HepG2 (cell line): ENCODE measurements around the gene FAM76A.

Experiments
- MAFF ChIP-seq: IDR thresholded peaks from 2 replicates; pipeline ENCODE4 v1.6.1; 2011; ENCODE audit warnings: low read depth, low read length, improper control_type of control experiment
- RFX5 ChIP-seq: IDR thresholded peaks from 2 replicates; pipeline ENCODE4 v1.6.1; 2011; ENCODE audit warnings: low read depth, low read length, improper control_type of control experiment
- SALL2 ChIP-seq: sonication (generic); formaldehyde crosslinking; IDR thresholded peaks from 2 replicates; pipeline ENCODE4 v1.8.1; 2023; ENCODE audit warnings: mild to moderate bottlenecking, missing genetic modification reagents, inconsistent platforms
- SAP130 ChIP-seq: IDR thresholded peaks from 2 replicates; pipeline ENCODE4 v1.6.1; 2016; ENCODE audit warnings: low read depth
- SP1 ChIP-seq, 2 experiments: fragments of 450-650 bp in 1 of 2; sonication (generic) in 1 of 2; formaldehyde crosslinking in 1 of 2; IDR thresholded peaks; 2 replicates each; pipeline versions ENCODE4 v1.4.0 to v1.6.1; 2016 to 2020; ENCODE audit warnings: missing genetic modification reagents in 1 of 2
- ZNF234 ChIP-seq: sonication (generic); formaldehyde crosslinking; conservative IDR thresholded peaks from 2 replicates; pipeline ENCODE4 v1.5.1; 2020; ENCODE audit warnings: mild to moderate bottlenecking, missing genetic modification reagents
- ZNF274 ChIP-seq: sonication (generic); formaldehyde crosslinking; IDR thresholded peaks from 2 replicates; pipeline ENCODE4 v1.5.1; 2020; ENCODE audit warnings: mild to moderate bottlenecking, missing genetic modification reagents
- ZNF7 ChIP-seq: IDR thresholded peaks from 2 replicates; pipeline ENCODE4 v1.6.1; 2016; ENCODE audit warnings: missing biosample characterization, missing genetic modification reagents
- ZNF883 ChIP-seq: sonication (generic); formaldehyde crosslinking; IDR thresholded peaks from 2 replicates; pipeline ENCODE4 v1.5.1; 2020; ENCODE audit warnings: mild to moderate bottlenecking, missing genetic modification reagents; ENCODE audit errors: not compliant biosample characterization
- TF ChIP-seq, protein P1 (sequence below): sonication (generic); formaldehyde crosslinking; IDR thresholded peaks from 2 replicates; pipeline ENCODE4 v1.5.0; 2020; ENCODE audit warnings: mild to moderate bottlenecking, missing genetic modification reagents, moderate library complexity
- TF ChIP-seq, protein P2 (sequence below): IDR thresholded peaks from 2 replicates; pipeline ENCODE4 v1.6.1; 2016
- TF ChIP-seq, protein P3 (sequence below): sonication (generic); formaldehyde crosslinking; IDR thresholded peaks from 2 replicates; pipeline ENCODE4 v1.5.0; 2020; ENCODE audit warnings: missing genetic modification reagents, mild to moderate bottlenecking, borderline replicate concordance
- TF ChIP-seq, protein P4 (sequence below): sonication (generic); formaldehyde crosslinking; IDR thresholded peaks from 2 replicates; pipeline ENCODE4 v1.5.1; 2020; ENCODE audit warnings: mild to moderate bottlenecking, missing genetic modification reagents
- TF ChIP-seq, protein P5 (sequence below): sonication (generic); formaldehyde crosslinking; IDR thresholded peaks from 2 replicates; pipeline ENCODE4 v1.4.0; 2020; ENCODE audit warnings: missing genetic modification reagents, borderline replicate concordance

DNA sequence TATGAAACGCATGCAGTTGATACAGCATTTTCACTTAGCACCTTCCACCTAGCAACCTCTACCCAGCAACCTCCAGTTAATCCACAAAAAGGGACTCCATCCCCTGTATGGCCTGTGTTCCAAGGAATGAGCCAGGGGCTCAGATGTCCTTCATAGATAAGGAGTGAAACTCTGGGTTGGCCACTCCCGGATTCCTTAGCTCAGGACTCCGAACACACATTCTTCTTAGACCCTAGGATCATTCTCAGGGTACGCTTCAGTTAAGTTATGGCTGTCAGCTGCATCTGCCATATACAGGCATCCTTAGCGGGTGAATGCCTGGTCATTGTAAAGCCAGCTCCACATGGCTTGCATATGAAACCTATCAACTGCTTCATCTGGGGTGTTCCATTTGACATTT is 37.9 kb upstream of the FAM76A start:
- TF ChIP-seq ZNF274: no peak
- TF ChIP-seq MAFF: no peak
- TF ChIP-seq ZNF883 (CRISPR knock-in tag): no peak
- no peak for TF ChIP-seq RFX5
- TF ChIP-seq ZNF234: no peak
- TF ChIP-seq SAP130 (CRISPR knock-in tag): no peak
- TF ChIP-seq, protein P1, sequence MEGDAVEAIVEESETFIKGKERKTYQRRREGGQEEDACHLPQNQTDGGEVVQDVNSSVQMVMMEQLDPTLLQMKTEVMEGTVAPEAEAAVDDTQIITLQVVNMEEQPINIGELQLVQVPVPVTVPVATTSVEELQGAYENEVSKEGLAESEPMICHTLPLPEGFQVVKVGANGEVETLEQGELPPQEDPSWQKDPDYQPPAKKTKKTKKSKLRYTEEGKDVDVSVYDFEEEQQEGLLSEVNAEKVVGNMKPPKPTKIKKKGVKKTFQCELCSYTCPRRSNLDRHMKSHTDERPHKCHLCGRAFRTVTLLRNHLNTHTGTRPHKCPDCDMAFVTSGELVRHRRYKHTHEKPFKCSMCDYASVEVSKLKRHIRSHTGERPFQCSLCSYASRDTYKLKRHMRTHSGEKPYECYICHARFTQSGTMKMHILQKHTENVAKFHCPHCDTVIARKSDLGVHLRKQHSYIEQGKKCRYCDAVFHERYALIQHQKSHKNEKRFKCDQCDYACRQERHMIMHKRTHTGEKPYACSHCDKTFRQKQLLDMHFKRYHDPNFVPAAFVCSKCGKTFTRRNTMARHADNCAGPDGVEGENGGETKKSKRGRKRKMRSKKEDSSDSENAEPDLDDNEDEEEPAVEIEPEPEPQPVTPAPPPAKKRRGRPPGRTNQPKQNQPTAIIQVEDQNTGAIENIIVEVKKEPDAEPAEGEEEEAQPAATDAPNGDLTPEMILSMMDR (CRISPR knock-in tag): no peak
- TF ChIP-seq, protein P2, sequence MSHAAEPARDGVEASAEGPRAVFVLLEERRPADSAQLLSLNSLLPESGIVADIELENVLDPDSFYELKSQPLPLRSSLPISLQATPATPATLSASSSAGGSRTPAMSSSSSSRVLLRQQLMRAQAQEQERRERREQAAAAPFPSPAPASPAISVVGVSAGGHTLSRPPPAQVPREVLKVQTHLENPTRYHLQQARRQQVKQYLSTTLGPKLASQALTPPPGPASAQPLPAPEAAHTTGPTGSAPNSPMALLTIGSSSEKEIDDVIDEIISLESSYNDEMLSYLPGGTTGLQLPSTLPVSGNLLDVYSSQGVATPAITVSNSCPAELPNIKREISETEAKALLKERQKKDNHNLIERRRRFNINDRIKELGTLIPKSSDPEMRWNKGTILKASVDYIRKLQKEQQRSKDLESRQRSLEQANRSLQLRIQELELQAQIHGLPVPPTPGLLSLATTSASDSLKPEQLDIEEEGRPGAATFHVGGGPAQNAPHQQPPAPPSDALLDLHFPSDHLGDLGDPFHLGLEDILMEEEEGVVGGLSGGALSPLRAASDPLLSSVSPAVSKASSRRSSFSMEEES (CRISPR knock-in tag): no peak
- TF ChIP-seq SALL2 (CRISPR knock-in tag): no peak
- no peak for TF ChIP-seq SP1 (IDR thresholded peaks at IDR 0.05)
- TF ChIP-seq SP1 (CRISPR knock-in tag; IDR thresholded peaks at IDR 0.05): no peak
- TF ChIP-seq, protein P3, sequence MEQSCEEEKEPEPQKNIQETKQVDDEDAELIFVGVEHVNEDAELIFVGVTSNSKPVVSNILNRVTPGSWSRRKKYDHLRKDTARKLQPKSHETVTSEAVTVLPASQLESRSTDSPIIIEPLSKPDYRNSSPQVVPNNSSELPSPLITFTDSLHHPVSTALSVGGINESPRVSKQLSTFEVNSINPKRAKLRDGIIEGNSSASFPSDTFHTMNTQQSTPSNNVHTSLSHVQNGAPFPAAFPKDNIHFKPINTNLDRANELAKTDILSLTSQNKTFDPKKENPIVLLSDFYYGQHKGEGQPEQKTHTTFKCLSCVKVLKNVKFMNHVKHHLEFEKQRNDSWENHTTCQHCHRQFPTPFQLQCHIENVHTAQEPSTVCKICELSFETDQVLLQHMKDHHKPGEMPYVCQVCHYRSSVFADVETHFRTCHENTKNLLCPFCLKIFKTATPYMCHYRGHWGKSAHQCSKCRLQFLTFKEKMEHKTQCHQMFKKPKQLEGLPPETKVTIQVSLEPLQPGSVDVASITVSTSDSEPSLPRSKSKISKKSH (CRISPR knock-in tag): no peak
- TF ChIP-seq, protein P4, sequence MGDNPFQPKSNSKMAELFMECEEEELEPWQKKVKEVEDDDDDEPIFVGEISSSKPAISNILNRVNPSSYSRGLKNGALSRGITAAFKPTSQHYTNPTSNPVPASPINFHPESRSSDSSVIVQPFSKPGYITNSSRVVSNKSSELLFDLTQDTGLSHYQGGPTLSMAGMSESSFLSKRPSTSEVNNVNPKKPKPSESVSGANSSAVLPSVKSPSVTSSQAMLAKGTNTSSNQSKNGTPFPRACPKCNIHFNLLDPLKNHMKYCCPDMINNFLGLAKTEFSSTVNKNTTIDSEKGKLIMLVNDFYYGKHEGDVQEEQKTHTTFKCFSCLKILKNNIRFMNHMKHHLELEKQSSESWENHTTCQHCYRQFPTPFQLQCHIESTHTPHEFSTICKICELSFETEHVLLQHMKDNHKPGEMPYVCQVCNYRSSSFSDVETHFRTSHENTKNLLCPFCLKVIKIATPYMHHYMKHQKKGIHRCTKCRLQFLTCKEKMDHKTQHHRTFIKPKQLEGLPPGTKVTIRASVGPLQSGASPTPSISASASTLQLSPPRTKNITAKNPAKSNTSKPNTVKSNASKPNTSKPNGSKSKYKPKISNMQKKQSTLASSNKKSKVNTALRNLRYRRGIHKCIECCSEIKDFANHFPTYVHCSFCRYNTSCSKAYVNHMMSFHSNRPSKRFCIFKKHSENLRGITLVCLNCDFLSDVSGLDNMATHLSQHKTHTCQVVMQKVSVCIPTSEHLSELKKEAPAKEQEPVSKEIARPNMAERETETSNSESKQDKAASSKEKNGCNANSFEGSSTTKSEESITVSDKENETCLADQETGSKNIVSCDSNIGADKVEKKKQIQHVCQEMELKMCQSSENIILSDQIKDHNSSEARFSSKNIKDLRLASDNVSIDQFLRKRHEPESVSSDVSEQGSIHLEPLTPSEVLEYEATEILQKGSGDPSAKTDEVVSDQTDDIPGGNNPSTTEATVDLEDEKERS (CRISPR knock-in tag): no peak
- TF ChIP-seq, protein P5, sequence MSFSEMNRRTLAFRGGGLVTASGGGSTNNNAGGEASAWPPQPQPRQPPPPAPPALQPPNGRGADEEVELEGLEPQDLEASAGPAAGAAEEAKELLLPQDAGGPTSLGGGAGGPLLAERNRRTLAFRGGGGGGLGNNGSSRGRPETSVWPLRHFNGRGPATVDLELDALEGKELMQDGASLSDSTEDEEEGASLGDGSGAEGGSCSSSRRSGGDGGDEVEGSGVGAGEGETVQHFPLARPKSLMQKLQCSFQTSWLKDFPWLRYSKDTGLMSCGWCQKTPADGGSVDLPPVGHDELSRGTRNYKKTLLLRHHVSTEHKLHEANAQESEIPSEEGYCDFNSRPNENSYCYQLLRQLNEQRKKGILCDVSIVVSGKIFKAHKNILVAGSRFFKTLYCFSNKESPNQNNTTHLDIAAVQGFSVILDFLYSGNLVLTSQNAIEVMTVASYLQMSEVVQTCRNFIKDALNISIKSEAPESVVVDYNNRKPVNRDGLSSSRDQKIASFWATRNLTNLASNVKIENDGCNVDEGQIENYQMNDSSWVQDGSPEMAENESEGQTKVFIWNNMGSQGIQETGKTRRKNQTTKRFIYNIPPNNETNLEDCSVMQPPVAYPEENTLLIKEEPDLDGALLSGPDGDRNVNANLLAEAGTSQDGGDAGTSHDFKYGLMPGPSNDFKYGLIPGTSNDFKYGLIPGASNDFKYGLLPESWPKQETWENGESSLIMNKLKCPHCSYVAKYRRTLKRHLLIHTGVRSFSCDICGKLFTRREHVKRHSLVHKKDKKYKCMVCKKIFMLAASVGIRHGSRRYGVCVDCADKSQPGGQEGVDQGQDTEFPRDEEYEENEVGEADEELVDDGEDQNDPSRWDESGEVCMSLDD (CRISPR knock-in tag): no peak
- TF ChIP-seq ZNF7: no peak
